Stimulated activated CD8-positive, alpha-beta memory T cell treated with anti-CD3 and anti-CD28 coated beads, Interleukin-2, amount 100 ng/mL, for 1 hour (primary cell): Measurements from ENCODE around the gene UBE2E1.
"Not testable (repeated sequence)": the region's sequence is repeated elsewhere in the genome, so short reads cannot be mapped to it uniquely, and the experiment has no call there.

Source experiments
- DNase-seq, 2 donors: peaks; one replicate each; pipeline ENCODE4 v3.0.0-alpha.2; 2020; ENCODE audit warnings: low read depth in 2 of 2

UBE2E1 gene

DNA sequence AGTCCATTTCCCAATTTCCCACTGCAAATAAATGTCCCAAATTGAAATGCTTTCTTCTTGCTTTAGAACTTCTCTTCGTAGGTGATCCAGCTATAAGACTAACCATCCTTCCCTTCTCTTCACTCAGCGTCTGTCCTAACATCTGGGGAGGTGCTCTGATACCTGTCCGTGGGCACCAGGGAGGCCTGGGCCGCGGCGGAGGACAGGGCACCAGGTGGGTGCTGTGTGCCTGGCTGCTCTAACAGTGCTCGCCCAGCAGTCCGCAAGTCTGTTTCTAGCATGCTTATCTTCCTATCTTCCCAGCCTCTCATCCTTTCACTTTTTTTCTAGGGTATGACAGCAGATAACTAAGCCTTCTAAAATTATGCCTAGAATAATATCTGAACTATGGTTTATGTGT, 73.7 kb downstream of the UBE2E1 start:
- no peak for DNase-seq

DNA sequence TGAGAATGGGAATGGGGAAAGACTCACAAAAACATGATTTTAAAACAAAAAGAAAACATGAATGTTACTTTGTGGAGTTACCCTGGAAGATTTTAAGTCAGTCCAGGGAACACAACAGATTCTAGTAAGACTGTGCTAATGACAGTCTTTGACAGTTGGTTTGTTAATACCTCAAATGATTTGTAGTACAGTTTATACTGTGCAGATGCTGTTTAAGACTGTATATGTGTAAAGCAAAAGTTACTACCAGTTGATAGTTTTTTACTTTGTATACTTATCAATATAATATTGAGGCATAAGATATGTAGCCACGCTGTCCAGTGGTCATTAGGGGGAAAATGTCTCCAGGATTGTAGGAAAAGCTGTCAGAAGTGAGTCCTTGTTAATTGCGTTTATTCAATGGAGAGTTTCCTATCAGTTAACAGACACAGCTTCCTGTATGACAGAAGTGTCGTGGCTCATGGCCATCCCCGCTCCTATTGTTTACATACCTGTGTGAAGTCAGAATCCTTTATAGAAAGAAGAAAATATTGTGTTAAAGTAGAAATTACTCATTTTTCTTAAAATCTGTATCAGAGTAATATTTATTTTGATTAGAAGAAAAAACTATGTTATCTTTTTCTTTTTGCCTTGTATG, 75.1 kb downstream of the UBE2E1 start:
- DNase-seq: no peak

DNA sequence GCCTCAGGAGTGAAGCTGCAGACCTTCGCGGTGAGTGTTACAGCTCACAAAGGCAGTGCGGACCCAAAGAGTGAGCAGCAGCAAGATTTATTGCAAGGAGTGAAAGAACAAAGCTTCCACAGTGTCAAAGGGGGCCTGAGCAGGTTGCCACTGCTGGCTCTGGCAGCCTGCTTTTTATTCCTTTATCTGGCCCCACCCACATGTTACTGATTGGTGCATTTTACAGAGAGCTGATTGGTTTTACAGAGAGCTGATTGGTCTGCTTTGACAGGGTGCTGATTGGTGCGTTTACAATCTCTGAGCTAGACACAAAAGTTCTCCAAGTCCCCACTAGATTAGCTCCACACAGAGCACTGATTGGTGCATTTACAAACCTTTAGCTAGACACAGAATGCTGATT, 76.2 kb downstream of the UBE2E1 start:
- not testable (repeated sequence) for DNase-seq

DNA sequence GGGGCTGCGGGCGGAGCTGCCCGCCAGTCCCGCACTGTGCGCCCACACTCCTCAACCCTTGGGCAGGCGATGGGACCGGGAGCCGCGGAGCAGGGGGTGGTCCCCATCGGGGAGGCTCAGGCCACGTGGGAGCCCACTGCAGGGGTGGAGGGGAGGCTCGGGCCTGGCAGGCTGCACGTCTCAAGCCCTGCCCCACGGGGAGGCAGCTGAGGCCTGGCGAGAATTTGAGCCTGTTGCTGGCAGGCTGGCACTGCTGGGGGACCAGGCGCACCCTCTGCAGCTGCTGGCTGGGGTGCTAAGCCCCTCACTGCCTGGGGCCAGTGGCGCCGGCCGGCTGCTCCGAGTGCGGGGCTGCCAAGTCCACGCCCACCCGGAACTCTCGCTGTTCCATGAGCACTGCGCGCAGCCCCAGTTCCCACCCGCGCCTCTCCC, 76.7 kb downstream of the UBE2E1 start:
- DNase-seq: no peak

DNA sequence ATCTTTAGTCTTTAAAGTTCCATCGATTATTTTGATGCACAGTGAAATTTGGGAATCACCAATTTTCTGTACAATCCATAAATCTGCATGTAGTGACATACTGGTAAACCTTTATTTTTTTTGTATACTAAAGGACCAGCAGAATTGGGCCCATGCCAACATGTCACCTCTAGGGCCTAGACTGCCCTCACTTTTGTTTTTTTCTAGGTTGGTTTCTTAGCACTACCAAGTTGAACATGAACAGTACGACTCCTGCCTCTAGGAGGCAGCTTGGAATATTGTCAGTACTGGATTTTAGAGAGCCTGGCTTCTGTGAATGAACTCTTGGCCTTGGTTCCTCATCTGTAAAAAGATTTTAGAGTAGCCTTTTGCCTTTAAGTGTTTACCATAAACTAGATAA, 78.7 kb downstream of the UBE2E1 start:
- DNase-seq: no peak

DNA sequence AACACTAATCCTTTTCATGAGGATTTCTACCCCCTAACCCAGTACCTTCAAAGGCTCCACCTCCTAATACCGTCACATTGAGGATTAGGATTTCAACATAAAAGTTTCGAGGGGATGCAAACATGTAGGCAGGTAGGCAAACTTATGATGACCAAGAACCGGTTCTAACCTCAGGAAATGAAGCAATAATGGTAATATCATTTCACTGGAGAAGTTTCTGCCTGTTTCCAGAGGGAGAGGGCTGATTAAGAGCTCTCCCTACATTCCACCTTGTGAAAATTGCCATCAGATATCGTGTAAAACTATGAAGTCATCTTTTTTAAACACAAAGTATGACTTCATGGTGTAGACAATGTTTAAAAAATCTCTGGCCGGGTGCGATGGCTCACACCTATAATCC, 79.5 kb downstream of the UBE2E1 start:
- no peak for DNase-seq

DNA sequence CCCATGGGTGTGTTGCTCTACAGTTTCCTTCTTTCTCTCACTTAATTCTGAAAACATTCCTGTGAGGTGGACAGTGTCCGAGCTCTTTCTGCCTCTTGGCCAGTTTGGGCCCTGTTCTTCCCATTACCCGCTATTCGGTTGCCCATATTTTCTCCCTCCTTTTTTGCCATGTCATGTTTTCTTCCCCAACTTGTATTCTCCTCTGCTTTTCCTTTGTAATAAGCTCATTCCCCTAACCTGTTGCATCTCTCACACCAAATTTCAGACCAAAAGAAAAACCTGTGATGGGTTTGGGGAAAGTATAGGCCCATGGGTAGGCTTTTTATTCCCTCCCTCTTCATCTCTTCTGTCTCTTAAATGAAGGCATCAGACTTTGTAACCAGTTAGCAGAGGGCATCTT, 80.6 kb downstream of the UBE2E1 start:
- DNase-seq: no peak

DNA sequence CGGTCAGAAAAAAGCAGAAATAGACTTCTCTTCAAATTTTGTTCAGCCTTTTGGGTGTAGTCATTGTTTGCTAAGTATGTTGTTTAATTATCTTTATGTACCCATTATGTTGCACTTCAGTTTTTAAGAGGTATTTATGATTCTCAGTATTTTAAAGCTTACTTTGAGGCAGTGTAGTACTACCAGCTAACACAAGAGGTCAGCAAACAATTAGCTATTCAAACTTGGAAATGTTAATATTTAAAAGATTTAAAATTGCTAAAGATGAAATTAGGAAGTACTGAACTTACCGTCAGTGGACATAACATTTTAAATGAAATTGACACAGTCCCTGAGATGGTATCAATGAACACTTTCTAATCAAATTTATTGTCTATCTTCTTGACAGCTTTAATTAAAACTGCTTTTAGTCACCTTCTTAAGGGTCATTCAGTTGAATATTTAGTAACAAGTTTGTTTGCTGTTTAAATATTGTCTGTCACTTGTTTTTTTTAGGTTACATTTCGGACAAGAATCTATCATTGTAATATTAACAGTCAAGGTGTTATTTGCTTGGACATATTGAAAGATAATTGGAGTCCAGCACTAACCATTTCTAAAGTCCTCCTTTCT, 83.0 kb downstream of the UBE2E1 start:
- DNase-seq: no peak

DNA sequence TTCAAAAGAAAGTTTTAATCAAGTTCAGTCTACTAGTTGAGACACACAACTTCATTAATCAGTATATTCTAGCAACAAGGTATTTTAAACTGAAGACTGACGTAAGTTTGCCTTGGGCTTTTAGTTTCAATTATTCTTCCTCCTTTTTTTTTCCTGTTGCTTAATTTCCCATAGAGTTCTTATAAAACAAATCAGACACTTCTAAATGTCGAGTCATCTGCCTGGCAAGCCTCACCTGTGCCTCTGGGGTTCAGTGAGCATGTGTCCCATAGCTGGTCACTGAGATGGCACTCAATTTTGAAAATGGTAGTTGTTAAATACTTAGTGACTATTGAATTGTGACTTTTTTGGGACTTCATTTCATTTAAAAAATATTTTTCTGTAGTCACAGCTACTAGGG, 83.6 kb downstream of the UBE2E1 start:
- DNase-seq: no peak

DNA sequence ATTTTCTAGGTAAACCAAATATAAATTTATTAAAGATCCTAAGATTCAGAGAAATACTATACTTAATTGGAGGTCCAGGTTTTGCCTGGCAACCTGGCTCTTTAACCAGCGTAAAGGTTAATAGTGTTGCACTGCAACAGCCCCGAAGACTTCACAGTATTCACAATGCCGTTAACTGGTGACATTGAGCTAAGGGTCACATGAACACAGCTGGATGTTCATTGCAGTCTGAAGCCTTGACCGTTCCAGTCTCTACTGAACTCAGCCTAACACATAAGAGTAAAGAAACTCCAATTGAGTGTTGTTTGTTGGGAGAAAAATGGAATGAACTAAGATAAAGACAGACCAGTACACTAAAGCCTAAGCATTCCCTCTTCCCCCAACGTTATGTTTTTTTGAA, 84.2 kb downstream of the UBE2E1 start:
- no peak for DNase-seq

DNA sequence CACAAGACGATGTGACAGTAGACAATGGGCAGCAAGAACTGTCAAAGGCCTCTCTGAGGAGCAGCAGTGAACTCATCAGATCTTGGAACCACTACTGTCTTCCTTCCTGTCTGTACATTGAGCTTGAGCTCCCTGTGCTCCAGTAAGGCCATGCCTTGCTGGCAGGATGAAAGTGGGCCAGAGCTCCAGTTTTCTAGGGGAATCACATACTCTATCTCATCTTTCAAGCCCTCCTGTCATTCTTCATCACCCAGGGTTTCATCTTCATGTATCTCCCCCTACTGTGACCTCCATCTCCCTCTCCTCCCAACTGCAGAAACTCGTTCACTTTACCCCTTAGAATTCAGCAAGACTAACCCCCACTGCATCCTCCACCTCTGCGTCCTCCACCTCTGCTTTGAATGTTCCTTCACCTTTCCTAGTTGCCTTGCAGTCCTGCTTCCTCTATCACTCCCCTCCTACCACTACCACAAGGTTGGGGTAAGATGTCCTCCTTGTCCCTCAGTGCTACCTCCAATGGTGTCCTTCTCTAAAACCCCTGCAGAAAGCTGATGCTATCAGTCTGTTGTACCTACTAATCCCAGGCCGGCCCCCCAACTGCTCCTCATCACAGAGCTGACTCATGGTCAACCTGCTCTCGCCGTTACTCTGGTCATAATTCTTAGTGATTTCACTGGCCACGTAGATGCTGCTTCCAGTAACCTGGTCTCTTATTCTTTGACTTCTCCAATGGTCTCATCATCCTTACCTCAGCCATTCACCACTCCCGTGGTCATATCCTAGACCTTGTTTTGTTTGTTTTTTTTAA, 88.7 kb downstream of the UBE2E1 start:
- DNase-seq: no peak

DNA sequence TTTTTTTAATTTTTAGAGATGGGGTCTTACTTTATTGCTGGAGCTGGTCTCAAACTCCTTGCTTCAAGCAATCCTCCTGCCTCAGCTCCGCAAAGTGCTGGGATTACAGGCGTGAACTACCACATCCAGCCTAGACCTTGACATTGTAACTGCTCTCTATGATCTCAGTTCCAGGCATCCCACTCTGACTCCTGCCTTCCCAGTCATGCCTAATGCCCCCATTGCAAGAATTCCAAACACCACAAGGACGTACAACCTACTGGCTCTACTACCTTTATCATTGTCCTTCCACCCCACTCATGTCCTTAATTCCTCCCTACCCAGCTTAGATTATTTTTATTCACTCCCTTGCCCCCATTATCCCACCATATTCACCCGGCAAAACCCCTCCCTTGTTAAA, 89.4 kb downstream of the UBE2E1 start:
- no peak for DNase-seq

DNA sequence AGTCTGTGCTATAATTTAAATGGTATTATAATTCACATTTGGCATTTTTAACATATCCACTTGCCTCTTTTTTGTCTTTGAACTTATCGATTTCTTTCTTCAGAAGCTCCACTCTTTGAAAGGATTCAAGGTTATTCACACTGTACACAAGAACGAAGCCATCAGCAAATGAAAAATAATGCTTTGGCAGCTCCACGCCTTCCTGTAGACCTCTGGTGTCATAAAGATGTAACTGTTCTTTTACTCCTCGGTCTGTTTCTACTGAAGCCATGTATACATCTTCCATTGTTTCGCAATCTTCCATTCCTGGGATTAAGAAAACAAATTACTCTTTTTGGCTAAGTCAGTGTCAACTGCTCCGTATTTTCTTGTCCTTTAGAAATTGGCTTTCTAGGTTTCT, 95.0 kb downstream of the UBE2E1 start:
- no peak for DNase-seq

DNA sequence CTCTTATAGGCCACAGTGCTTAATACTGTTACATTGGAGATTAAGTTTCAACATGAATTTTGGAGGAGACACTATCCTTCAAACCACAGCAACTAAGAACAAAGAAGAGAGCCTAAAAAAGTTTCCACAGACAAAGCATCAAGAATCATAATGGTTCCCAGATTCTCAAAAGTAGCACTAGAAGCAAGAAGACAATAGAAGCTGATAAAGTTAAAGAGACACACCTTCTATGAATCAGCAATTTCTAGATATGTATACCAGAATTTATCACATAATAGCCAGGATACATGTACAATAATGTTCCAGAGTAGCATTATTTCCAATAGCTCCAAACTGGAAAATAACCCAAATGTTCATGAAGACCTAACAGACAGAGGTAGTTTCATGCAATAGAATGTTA, 98.8 kb downstream of the UBE2E1 start:
- no peak for DNase-seq

DNA sequence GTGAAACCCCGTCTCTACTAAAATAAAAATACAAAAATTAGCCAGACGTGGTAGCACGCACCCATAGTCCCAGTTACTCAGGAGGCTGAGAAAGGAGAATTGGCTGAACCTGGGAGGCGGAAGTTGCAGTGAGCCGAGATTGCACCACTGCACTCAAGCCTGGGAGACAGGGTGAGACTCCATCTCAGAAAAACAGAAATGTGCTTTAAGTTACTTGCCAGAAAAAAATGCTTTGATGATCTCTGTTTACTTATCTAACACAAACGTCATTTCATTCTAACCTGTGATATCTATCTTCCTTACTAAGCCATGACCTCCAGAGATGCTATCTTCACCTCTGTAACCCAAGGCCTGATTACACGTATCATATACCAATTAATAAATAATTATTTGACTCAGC, 103.6 kb downstream of the UBE2E1 start:
- no peak for DNase-seq

DNA sequence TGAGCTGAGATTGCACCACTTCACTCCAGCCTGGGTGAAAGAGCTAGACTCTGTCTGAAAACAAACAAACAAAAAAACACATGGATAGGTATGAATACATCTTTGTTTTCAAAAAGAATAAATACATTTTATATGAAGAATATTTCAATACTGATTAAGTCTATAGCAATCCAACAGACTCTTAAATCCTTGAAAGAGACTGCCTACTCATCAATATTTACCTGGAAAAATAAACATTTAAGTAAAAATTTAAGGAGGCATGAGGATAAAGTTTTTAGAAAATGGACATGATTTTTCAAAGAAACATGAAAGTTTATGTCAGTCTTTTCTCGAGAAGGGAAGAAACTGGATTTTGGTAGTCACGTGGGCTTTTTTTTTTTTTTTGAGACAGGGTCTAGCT, 105.6 kb downstream of the UBE2E1 start:
- no peak for DNase-seq

DNA sequence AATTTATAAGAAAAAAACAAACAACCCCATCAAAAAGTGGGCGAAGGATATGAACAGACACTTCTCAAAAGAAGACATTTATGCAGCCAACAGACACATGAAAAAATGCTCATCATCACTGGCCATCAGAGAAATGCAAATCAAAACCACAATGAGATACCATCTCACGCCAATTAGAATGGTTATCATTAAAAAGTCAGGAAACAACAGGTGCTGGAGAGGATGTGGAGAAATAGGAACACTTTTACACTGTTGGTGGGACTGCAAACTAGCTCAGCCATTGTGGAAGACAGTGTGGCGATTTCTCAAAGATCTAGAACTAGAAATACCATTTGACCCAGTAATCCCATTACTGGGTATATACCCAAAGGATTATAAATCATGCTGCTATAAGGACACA, 106.6 kb downstream of the UBE2E1 start:
- DNase-seq: not testable (repeated sequence)

DNA sequence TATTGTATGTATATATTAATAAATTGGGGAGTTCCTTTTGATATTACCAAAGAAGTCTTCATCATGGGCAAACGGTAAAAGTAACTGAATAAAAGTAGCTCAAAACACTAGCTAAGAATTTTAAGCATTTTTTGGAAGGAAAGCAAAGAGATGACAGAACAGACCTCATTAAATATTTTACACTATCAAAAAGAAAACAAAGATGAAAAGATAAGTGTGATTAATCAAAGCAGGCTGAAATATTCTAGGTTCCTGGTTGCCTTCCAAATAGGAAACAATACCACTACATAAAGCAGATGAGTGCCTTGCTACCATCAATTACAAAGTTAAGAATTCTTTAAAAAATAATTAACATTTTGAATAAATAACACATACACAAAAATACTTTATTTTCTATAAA, 107.4 kb downstream of the UBE2E1 start:
- DNase-seq: no peak

DNA sequence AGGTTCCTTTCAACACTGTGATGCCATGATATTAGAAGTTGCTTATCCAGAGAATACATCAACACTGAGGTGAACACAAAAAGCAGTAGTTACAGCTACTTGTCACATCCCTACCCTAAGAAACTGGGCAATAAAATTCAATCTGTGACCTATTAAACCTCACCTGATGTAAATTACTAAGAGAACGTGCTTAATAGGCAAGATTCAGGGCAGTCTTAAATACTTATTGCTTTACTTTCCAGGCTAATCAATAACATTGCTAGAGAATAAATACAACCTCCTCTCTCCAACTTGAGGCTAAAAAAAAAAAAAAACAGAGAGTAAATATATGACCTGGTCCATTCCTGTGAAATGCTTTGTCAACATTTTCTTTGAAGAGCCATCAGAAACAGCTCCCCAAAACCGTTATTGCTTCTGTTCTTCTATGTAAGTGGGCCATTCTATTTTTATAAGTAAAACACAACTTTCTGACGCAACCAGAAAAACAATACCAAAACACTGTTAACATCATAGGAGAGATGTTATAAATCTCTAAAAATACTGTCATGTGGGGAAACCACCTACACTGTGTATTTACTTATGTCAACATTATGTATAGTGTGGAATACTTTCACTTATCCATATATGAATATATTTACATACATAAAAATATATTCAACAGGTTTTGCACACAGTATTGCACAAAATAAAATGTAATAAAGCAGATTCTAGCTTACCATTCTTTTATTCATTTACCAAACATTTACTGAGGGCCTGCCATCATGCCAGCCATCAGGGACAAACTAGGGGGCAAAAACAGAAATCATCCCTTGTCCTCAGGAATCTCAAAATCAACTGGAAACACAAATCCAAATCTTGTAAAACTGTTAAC, 108.4 kb downstream of the UBE2E1 start:
- DNase-seq: no peak

DNA sequence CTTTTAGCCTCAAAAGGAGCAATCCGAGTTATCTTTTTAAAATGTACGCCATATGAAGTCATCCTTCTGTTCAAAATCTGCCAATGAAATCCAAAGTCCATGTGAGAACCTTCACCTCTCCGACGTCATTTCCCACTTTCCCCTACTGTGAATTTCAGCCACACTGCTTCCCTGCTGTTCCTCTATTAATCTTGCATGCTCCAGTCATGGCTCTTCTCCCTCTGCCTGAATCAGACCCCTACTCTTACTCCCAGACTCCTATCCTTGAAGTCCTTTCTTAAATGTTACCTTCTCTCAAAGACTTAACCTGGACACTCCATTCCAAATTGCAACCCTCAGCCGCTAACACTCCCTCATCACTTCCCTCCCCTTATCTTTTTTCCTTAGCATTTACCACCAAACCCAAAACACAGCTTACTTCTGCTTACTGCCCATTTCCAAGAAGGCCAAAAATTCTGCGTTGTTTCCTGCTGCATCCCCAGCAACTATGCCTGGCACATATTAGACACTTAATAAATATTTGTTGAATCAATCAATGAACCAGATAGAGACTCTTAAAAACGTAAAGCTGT, 109.9 kb downstream of the UBE2E1 start:
- no peak for DNase-seq

DNA sequence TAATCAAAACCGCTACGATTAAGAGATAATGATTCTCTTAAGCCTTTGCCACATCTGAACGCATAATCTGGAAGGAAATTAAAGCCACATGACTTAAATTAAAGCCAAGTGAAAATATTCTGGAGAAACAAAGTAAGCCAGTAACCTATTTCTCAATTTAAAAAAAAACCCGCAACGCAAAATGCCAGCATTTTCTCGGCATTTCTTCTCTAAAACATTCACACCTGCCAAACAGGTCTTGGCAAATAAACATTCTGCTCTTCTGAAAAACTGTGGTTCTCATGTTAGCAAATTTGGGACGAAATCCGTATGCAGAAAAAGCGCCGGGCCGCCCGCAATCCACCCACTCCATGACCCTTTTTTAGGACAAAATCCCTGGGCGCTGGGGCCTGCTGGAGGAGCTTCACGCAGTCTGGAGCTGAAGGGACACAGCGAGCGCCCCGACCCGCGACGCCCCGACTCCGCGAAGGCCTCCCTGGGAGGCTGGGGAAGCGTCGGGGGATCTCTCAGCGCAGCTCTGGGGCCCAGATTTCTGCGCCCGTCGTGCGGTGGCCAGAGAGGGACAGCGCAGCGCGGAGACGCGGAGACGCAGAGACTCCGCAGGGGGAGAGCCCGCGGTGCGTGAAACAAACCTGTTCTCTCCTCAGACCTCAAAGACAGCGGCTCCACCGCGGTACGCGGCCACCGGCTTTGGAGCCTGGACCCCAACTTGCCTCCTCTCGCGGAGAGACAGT, 110.6 kb downstream of the UBE2E1 start:
- no peak for DNase-seq
